Measurements from ENCODE around the gene DENND4B. TPM values are rescaled to one million over a fixed set of nuclear protein-coding genes. Genes with fewer than 3 reads are reported as not detected.

The DENND4B gene
- total and polyA plus RNA-seq, 9 of the 15 experiments (the other 6 are each of a cell fraction or from before 2014, with no cell fraction given) = 9.5 to 80.5 (median 23.1) TPM

DNA sequence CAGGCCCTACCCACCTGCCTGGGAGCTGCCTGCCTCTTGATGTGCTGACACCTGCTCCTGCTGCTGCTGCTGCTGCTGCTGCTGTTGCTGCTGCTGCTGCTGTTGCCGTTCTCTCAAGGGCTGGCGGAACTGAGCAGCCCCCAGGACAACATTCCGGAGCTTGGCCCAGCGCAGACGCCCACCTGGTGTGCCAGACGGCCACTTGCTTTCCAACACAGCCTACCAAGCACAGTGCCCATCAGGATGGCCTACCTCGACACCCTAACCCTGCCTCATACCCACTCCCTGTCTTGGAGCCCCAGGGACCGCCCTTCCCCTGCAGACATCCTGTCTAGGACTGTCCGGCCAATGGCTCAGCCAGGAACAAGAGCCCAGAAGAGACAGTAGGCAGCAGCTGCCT is 11.8 kb downstream of the DENND4B start:
- Histone ChIP-seq H3K9me1 (ENCODE audit: control insufficient read depth, insufficient read depth, low read length) (no peaks in the 10 kb centered on the region), H3K27ac (ENCODE audit: extremely low read depth, low read depth, low read length) (no peak overlapping the region), H3K9ac (ENCODE audit: insufficient read depth in 1 of 2, low read depth in 2 of 2, low read length in 2 of 2) (no peak overlapping the region), H3K79me2 (ENCODE audit: control insufficient read depth, insufficient read depth, low read length) (no peaks in the 10 kb centered on the region), H4K20me1 (replicated peaks; ENCODE audit: control insufficient read depth, insufficient read depth, low read length) (no peaks in the 10 kb centered on the region), H3K9me3 (replicated peaks; ENCODE audit: control insufficient read depth, insufficient read depth, low read depth, low read length) (no peaks in the 10 kb centered on the region), H3K4me3 (no peak overlapping the region), H3K27me3 (ENCODE audit: control insufficient read depth in 2 of 2, insufficient read depth in 2 of 2, low read length in 2 of 2) (no peaks in the 10 kb centered on the region), H2AFZ (ENCODE audit: low read depth, low read length) (no peak overlapping the region), H3K36me3 (ENCODE audit: control insufficient read depth, insufficient read depth, low read length) (peaks cover 87% of the 10 kb centered on the region; the same call in 2 of the 3 replicates), H3K4me2 (ENCODE audit: insufficient read depth, low read length) (no peak overlapping the region), H3K4me1 (replicated peaks in 1 of 2; ENCODE audit: control insufficient read depth in 2 of 2, insufficient read depth in 2 of 2, low read length in 2 of 2) (no peaks in the 10 kb centered on the region)
- 96% methylated on average over 9 of the region's 9 CpGs for WGBS (ENCODE audit: insufficient coverage, low coverage, missing lambda C conversion rate)
- no peak for FAIRE-seq
- in situ Hi-C loops (cut with MboI) = no loop called here
- peak; percentile 36; the same call in 1 of the 2 replicates for TF ChIP-seq RBFOX2 (IDR thresholded peaks at IDR 0.05; ENCODE audit: low read depth, low read length)
- no peak for TF ChIP-seq KLF6 (CRISPR knock-in tag; IDR thresholded peaks at IDR 0.05; ENCODE audit: borderline replicate concordance)
- POLR2A ChIA-PET = interaction anchor here (1.1 to 1.7 kb wide), 4 partner anchors 10 to 12 kb away, joined by 5 to 7 read pairs (median 6); partner anchors contain the start of genes DENND4B and GATAD2B
- no peak for ATAC-seq
- CTCF ChIA-PET (ENCODE audit: low intra/inter-chr PET ratio) = no interaction called here
- intact Hi-C loops (cut with micrococcal nuclease) = no loop called here
- DNase-seq (ENCODE audit: extremely low read depth in 1 of 4, low spot score in 3 of 4) = no peak
- no TSS peak for BruUV-seq (replicated peaks)

DNA sequence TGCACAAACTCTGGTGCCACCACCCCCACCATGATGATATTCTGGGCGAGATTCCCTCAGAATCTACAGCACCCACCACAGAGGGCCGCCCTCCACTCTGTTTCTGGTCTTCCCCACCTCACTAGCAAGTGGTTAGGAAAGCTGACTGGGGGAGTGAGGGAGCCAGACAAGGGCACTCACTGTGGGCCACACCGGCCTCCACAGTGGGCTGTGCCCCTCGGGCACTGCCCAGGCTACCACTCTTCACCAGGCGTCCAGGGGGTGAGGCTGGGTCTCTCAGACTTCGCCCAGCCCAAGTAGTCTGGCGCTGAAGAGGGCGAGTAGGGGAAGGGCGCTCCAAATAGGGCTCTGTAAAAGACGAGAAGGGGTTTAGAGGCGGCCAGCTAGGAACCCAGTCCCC is 12.6 kb downstream of the DENND4B start:
- ATAC-seq (no peak), FAIRE-seq (no peak), DNase-seq (ENCODE audit: extremely low read depth in 1 of 4, low spot score in 3 of 4) (no peak)
- BruUV-seq (replicated peaks) = no TSS peak
- Histone ChIP-seq H3K27me3 (ENCODE audit: control insufficient read depth in 2 of 2, insufficient read depth in 2 of 2, low read length in 2 of 2) (no peaks in the 10 kb centered on the region), H3K4me3 (no peak overlapping the region), H4K20me1 (replicated peaks; ENCODE audit: control insufficient read depth, insufficient read depth, low read length) (no peaks in the 10 kb centered on the region), H2AFZ (ENCODE audit: low read depth, low read length) (no peak overlapping the region), H3K9me3 (replicated peaks; ENCODE audit: control insufficient read depth, insufficient read depth, low read depth, low read length) (no peaks in the 10 kb centered on the region), H3K4me2 (ENCODE audit: insufficient read depth, low read length) (no peak overlapping the region), H3K9me1 (ENCODE audit: control insufficient read depth, insufficient read depth, low read length) (no peaks in the 10 kb centered on the region), H3K79me2 (ENCODE audit: control insufficient read depth, insufficient read depth, low read length) (no peaks in the 10 kb centered on the region), H3K9ac (ENCODE audit: insufficient read depth in 1 of 2, low read depth in 2 of 2, low read length in 2 of 2) (no peak overlapping the region), H3K4me1 (replicated peaks in 1 of 2; ENCODE audit: control insufficient read depth in 2 of 2, insufficient read depth in 2 of 2, low read length in 2 of 2) (no peaks in the 10 kb centered on the region), H3K36me3 (ENCODE audit: control insufficient read depth, insufficient read depth, low read length) (peaks cover 80% of the 10 kb centered on the region; the same call in 2 of the 3 replicates), H3K27ac (ENCODE audit: extremely low read depth, low read depth, low read length) (no peak overlapping the region)
- in situ Hi-C loops (cut with MboI) (no loop called here), intact Hi-C loops (cut with micrococcal nuclease) (no loop called here)
- ChIA-PET CTCF (ENCODE audit: low intra/inter-chr PET ratio) (no interaction called here), POLR2A (interaction anchor here (1.1 to 1.7 kb wide), 4 partner anchors 9 to 12 kb away, joined by 5 to 7 read pairs (median 6); partner anchors contain the start of genes DENND4B and GATAD2B)
- 93% methylated on average over 11 of the region's 11 CpGs for WGBS (ENCODE audit: insufficient coverage, low coverage, missing lambda C conversion rate)
- TF ChIP-seq NKRF (IDR thresholded peaks at IDR 0.05; ENCODE audit: borderline replicate concordance) = no peak
- no peak for TF ChIP-seq ILF3 (IDR thresholded peaks at IDR 0.05; ENCODE audit: borderline replicate concordance)
- no peak for TF ChIP-seq FIP1L1 (IDR thresholded peaks at IDR 0.05; ENCODE audit: low read depth, low read length, poor library complexity, severe bottlenecking)
- no peak for TF ChIP-seq ARNT (IDR thresholded peaks at IDR 0.05)
- no peak for TF ChIP-seq GATAD2A (IDR thresholded peaks at IDR 0.05)
- TF ChIP-seq, protein P1, sequence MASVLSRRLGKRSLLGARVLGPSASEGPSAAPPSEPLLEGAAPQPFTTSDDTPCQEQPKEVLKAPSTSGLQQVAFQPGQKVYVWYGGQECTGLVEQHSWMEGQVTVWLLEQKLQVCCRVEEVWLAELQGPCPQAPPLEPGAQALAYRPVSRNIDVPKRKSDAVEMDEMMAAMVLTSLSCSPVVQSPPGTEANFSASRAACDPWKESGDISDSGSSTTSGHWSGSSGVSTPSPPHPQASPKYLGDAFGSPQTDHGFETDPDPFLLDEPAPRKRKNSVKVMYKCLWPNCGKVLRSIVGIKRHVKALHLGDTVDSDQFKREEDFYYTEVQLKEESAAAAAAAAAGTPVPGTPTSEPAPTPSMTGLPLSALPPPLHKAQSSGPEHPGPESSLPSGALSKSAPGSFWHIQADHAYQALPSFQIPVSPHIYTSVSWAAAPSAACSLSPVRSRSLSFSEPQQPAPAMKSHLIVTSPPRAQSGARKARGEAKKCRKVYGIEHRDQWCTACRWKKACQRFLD (CRISPR knock-in tag; IDR thresholded peaks at IDR 0.05) = no peak
- no peak for TF ChIP-seq PCBP2 (IDR thresholded peaks at IDR 0.05; ENCODE audit: low read depth, low read length, poor library complexity, severe bottlenecking)
- no peak for TF ChIP-seq ARID1B (IDR thresholded peaks at IDR 0.05)
- no peak for TF ChIP-seq NUFIP1 (IDR thresholded peaks at IDR 0.05; ENCODE audit: partially characterized antibody)
- no peak for TF ChIP-seq TSC22D4 (tag; IDR thresholded peaks at IDR 0.05)
- TF ChIP-seq MTA2 (IDR thresholded peaks at IDR 0.05; ENCODE audit: low read depth) = no peak

Measured in K562 (cell line).